Subcutaneous abdominal adipose tissue (tissue), 5 donors: Measurements from ENCODE around the gene KDF1.
"Not testable (repeated sequence)": the region's sequence is repeated elsewhere in the genome, so short reads cannot be mapped to it uniquely, and the experiment has no call there.

ENCODE experiments used
- H3K27ac ChIP-seq: one replicate; pipeline ENCODE4 v1.7.0; 2013; ENCODE audit warnings: low read depth, mild to moderate bottlenecking, inconsistent platforms, low read length, moderate library complexity
- H3K27me3 ChIP-seq, 5 donors: one replicate each; pipeline ENCODE4 v1.7.0; 2013; ENCODE audit warnings: low read length in 5 of 5, inconsistent platforms in 1 of 5; ENCODE audit not compliant: control insufficient read depth in 5 of 5, insufficient read depth in 4 of 5
- H3K36me3 ChIP-seq, 5 donors: one replicate each; pipeline ENCODE4 v1.7.0; 2013; ENCODE audit warnings: low read length in 5 of 5; ENCODE audit not compliant: control insufficient read depth in 5 of 5, insufficient read depth in 5 of 5
- H3K4me1 ChIP-seq, 5 donors: one replicate each; pipeline ENCODE4 v1.7.0; 2013; ENCODE audit warnings: low read length in 5 of 5, mild to moderate bottlenecking in 3 of 5, moderate library complexity in 1 of 5; ENCODE audit not compliant: control insufficient read depth in 5 of 5, insufficient read depth in 5 of 5
- H3K4me3 ChIP-seq, 5 donors: one replicate each; pipeline ENCODE4 v1.7.0; 2013; ENCODE audit warnings: low read length in 5 of 5, low read depth in 1 of 5
- H3K9ac ChIP-seq, 5 donors: one replicate each; pipeline ENCODE4 v1.7.0; 2013; ENCODE audit warnings: low read length in 5 of 5, mild to moderate bottlenecking in 4 of 5, moderate library complexity in 3 of 5
- H3K9me3 ChIP-seq, 5 donors: one replicate each; pipeline ENCODE4 v1.7.0; 2013; ENCODE audit warnings: low read length in 5 of 5; ENCODE audit not compliant: control insufficient read depth in 5 of 5
- donor health status: healthy.
- donor health status: healthy.
- donor health status: healthy.
- donor health status: healthy.
- donor health status: healthy.

Gene KDF1

DNA sequence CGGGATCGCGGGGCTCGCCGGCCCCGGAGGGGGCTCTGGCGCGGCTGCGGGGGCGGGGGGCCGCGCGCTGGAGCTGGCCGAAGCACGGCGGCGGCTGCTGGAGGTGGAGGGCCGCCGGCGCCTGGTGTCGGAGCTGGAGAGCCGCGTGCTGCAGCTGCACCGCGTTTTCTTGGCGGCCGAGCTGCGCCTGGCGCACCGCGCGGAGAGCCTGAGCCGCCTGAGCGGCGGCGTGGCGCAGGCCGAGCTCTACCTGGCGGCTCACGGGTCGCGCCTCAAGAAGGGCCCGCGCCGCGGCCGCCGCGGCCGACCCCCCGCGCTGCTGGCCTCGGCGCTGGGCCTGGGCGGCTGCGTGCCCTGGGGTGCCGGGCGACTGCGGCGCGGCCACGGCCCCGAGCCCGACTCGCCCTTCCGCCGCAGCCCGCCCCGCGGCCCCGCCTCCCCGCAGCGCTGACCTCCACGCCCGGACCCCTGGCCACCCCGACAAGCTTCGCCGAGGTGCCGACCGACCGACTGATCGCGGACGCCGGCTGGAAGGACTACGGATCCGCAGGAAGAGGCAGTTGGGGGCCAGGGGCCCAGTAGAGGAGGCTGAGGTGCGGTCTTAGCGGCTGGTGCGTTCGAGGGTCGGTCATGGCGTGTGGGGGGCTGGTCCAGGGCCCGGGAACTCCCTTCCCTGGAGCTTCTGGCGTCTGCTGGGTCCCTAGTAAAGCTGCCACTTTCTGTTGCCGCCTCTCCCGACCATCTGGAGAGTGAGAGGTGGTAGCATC lies 33.9 kb upstream of the KDF1 start:
- Histone ChIP-seq H3K9ac (peak overlapping the region in 2 of 5 donors; percentile 20 to 35), H3K27me3 (peaks cover 21 to 39% (median 33%) of the 10 kb centered on the region in 5 donors), H3K27ac (no peak overlapping the region), H3K36me3 (no peaks in the 10 kb centered on the region), H3K4me1 (peaks cover 2 to 38% (median 23%) of the 10 kb centered on the region in 5 donors), H3K4me3 (peak overlapping the region in 3 of 5 donors; percentile 43 to 59 (median 49)), H3K9me3 (no peaks in the 10 kb centered on the region)

DNA sequence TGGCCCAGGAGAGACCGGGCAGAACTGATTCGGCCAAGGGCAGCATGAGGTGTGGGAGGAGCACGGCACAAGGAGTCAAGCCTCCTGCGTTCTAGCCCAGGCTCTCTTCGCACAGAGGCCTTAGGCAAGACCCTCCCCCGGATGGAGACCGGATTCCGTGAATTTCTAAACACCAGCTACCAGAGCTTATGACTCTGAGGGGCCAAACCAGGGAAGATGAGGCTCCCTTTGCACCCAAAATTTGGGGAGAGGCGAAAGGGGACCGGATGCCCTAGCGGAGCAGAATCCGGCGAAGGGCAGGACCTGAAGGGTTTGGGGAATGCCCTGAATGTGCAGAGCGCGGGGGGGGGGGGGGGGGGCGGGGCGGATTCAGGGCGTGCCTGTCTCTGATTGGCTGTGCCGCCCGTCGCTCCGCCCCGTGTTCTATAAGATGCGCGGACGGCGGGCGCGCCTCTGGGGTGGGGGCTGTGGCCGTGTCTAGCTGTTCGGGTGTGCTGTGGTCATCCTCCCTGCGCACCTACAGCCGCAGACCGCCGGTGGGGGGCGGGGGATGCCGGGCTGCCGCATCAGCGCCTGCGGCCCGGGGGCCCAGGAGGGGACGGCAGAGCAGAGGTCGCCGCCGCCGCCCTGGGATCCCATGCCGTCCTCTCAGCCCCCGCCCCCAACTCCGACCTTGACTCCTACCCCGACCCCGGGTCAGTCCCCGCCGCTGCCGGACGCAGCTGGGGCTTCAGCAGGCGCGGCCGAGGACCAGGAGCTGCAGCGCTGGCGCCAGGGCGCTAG lies 33.2 kb upstream of the KDF1 start, which contains the start of gene TRNP1:
Gene TRNP1 (plus strand): TSS at position 456 of the 783 bp plus-strand sequence. CDS start 95 bp downstream, at position 551.
- H3K4me3 ChIP-seq: peak within 1 kb of the TSS in 3 of 5 donors; percentile 43 to 59 (median 49)
- peaks cover 2 to 32% (median 19%) of the 10 kb centered on the region in 5 donors for H3K4me1 ChIP-seq
- H3K9me3 ChIP-seq: no peaks in the 10 kb centered on the region
- H3K36me3 ChIP-seq: no peaks in the 10 kb centered on the region
- H3K27ac ChIP-seq: no peak within 1 kb of the TSS
- peaks cover 21 to 39% (median 33%) of the 10 kb centered on the region in 5 donors for H3K27me3 ChIP-seq
- peak within 1 kb of the TSS in 2 of 5 donors; percentile 20 to 35 for H3K9ac ChIP-seq

DNA sequence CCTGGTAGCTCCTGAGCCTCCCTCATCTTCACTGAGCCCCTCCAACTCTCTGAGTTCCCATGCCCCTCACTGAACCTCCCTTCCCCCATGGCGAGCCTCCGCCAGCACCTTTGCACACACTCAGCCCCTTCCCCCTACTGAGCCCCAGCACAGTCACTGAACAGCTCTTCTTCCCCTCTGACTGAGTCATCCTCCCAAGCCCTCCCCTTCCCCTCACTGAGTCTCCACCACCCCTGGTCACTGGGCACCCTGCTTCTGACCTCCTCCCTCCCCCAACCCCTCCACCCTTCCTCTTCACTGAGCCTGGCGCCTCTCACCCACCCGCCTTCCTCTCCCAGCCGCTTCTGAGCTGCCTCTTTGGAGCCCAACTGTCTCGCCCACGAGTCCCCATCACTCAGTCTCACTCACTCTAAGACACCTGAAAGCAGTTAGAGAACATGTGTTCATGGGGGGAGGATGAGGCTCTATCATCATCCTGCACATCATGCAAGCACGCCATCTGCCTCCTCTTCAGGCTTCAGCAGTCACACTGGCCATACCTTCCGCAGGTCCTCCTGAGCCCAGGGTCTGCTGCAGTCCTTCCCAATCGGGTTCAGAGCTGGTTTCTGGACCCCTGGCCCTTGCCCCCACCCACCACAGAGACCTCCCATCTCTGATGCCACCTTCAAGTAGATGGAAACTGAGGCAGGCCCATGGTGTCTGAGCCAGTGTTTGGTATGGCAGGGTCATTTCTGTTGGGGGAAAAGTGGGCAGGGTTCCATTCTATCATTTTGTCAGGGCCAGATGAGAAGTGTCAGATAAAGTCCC lies 31.2 kb upstream of the KDF1 start:
- H3K27ac ChIP-seq: no peak overlapping the region
- H3K4me1 ChIP-seq: peaks cover 0 to 22% (median 11%) of the 10 kb centered on the region in 5 donors
- H3K4me3 ChIP-seq: no peak overlapping the region
- peaks cover 21 to 38% (median 33%) of the 10 kb centered on the region in 5 donors for H3K27me3 ChIP-seq
- no peaks in the 10 kb centered on the region for H3K9me3 ChIP-seq
- H3K9ac ChIP-seq: no peak overlapping the region
- H3K36me3 ChIP-seq: no peaks in the 10 kb centered on the region

DNA sequence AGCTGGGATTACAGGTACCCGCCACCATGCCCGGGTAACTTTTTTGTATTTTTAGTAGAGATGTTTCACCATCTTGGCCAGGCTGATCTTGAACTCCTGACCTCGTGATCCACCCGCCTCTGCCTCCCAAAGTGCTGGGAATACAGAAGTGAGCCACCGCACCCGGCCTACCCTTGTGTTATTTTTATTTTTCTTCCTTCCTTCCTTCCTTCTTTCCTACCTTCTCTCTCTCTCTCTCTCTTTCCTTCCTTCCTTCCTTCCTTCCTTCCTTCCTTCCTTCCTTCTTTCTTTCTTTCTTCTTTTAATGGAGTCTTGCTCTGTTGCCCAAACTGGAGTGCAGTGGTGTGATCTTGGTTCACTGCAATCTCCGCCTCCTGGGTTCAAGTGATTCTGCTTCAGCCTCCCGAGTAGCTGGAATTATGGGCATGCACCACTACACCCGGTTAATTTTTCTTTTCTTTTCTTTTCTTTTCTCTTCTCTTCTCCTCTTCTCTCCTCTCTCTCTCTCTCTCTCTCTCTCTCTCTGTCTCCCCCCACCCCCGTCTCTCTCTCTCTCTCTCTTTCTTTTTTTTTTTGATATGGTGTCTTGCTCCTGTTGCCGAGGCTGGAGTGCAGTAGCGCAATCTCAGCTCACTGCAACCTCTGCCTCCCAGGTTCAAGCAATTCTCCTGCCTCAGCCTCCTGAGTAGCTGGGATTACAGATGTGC lies 29.3 kb upstream of the KDF1 start:
- not testable (repeated sequence) for H3K27ac ChIP-seq, H3K9me3 ChIP-seq, H3K36me3 ChIP-seq, H3K9ac ChIP-seq, H3K4me3 ChIP-seq
- Histone ChIP-seq H3K27me3 (peaks cover 14 to 22% (median 17%) of the 10 kb centered on the region in 5 donors), H3K4me1 (peaks cover 0 to 15% (median 8%) of the 10 kb centered on the region in 5 donors)

DNA sequence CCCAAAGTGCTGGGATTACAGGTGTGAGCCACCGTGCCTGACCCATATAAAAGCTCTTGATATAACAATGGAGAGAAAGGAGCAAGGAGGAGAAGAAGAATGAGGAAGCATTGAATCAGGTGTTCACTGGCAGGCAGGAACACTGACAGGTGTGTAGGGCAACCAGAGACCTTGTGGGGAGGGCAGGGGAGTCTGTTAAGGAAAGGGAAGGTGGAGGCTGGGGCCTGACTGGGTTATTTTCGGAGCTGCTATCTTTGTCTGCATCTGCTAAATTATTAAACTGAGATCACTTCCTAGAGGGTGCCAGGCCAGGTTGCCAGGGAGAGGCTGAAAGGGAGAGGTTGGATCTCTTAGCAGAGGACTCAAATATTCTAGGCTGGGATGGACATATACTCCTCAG lies 26.4 kb upstream of the KDF1 start:
- Histone ChIP-seq H3K4me1 (no peaks in the 10 kb centered on the region), H3K27ac (no peak overlapping the region), H3K4me3 (no peak overlapping the region), H3K27me3 (peaks cover 6 to 17% (median 13%) of the 10 kb centered on the region in 5 donors), H3K9ac (peak overlapping the region in 1 of 5 donors; percentile 30), H3K36me3 (no peaks in the 10 kb centered on the region), H3K9me3 (no peaks in the 10 kb centered on the region)

DNA sequence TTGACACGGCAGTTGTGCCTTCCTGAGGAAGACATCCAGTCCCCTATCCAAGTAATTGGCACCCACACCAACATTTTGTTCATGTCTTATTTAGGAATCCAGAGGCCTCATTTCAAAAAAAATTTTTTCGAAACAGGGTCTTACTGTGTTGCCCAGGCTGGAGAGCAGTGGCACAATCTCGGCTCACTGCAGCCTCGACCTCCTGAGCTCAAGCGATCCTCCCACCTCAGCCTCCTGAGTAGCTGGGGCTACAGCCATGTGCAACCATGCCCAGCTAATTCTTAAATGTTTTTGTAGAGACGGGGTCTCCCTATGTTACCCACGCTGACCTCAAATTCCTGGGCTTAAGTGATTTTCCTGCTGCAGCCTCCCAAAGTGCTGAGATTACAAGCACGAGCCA lies 24.0 kb upstream of the KDF1 start:
- H3K4me1 ChIP-seq: no peaks in the 10 kb centered on the region
- no peaks in the 10 kb centered on the region for H3K36me3 ChIP-seq
- peaks cover 0 to 14% (median 9%) of the 10 kb centered on the region in 5 donors for H3K27me3 ChIP-seq
- H3K4me3 ChIP-seq: no peak overlapping the region
- H3K9me3 ChIP-seq: no peaks in the 10 kb centered on the region
- H3K9ac ChIP-seq: no peak overlapping the region
- no peak overlapping the region for H3K27ac ChIP-seq

DNA sequence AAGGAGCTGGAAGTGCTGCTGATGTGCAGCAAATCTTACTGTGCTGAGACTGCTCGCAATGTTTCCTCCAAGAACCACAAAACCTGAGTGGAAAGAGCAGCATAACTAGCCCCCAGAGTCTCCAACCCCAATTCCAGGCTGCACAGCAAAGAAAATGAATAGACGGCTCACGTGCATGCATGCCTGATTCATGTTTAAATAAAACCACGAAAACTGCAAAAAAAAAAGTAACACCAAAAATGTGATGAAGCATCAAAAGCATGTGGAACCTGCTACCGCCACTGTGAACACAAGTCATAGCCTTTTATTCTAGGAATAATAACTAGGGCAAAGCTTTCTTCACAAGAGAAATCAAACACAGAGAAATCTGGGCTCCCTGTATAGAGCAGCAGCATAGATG lies 23.6 kb upstream of the KDF1 start:
- no peak overlapping the region for H3K9ac ChIP-seq
- no peak overlapping the region for H3K4me3 ChIP-seq
- H3K9me3 ChIP-seq: no peaks in the 10 kb centered on the region
- no peaks in the 10 kb centered on the region for H3K4me1 ChIP-seq
- no peaks in the 10 kb centered on the region for H3K36me3 ChIP-seq
- no peak overlapping the region for H3K27ac ChIP-seq
- H3K27me3 ChIP-seq: peaks cover 0 to 14% (median 9%) of the 10 kb centered on the region in 5 donors

DNA sequence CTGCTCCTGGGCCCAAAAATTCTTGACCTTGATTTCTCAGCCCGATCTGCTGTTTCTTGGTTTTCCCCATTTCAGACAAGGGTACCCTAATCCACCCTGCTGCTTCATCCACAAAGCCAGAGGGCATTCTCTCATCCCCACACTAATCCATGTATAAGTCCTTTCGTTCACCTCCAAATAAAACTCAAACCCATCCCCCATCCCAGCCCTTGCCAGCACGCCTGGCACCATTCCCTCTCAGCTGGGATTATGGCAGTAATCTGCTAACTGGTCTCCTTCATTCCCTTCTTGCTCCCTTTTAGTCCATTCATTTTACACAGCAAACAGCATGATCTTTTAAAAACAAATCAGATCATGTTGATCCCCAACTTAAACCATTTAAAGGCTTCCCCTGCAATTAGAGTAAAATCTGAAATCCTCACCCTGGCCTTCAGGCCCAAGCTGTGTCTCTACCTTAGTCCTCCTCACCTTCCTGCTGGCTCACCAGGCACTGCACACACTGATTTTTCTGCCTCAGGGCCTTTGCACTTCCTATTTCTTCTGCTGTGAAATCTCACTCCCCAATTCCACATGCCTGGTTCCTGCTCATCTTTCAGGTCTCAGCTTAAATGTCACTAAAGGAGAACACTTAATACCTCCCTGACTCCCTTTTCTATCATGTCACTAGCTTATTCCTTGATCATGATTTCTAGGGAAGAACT lies 21.0 kb upstream of the KDF1 start:
- Histone ChIP-seq H3K27me3 (peaks cover 0 to 13% (median 7%) of the 10 kb centered on the region in 5 donors), H3K36me3 (no peaks in the 10 kb centered on the region), H3K4me1 (no peaks in the 10 kb centered on the region), H3K27ac (no peak overlapping the region), H3K4me3 (no peak overlapping the region), H3K9me3 (no peaks in the 10 kb centered on the region), H3K9ac (no peak overlapping the region)

DNA sequence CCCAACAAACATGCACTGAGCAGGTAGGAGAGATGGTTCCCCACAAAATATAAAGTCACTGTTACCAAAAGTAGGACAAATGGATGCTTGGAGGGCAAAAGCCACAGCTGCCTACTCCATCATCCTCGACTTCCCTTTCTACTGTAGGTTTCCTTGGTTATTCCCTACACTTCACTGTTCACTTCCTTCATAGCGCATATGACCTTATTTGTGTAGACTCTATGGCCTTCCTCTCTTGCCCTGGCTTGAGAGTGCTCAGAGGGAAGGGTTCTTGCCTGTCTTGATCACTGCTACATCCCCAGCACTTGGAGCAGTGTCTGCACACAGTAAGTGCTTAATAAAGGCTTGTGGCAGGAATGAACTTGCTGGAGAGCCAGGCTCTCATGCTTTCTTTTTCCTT lies 18.6 kb upstream of the KDF1 start:
- Histone ChIP-seq H3K9ac (no peak overlapping the region), H3K4me3 (no peak overlapping the region), H3K36me3 (no peaks in the 10 kb centered on the region), H3K4me1 (no peaks in the 10 kb centered on the region), H3K27ac (no peak overlapping the region), H3K27me3 (peaks cover 0 to 13% (median 5%) of the 10 kb centered on the region in 5 donors), H3K9me3 (no peaks in the 10 kb centered on the region)
